K562 (cell line): ENCODE measurements around the gene EIPR1. TPM values are rescaled to one million over a fixed set of nuclear protein-coding genes. Genes with fewer than 3 reads are reported as not detected.

Experiments used
- ATAC-seq: fragments of 200-7000 bp; cut with Tn5 transposase; 3 replicates; pipeline ENCODE4 v1.9.1; 2020; ENCODE audit warnings: moderate library complexity
- BruUV-seq: library from RNA; stranded (reverse); fragments of 400-500 nt; replicated peaks from 2 replicates; lab custom pipeline; 2021; lab: Mats Ljungman, UMichigan
- CTCF ChIA-PET: fragments of 300-600 bp; formaldehyde crosslinking; extraction: SDS; loops from one replicate; lab custom pipeline; 2021; ENCODE audit warnings: low intra/inter-chr PET ratio; lab: Yijun Ruan, JAX
- POLR2A ChIA-PET: fragments of 300-600, 350-650 bp; sonication (Branson Sonifier 250); formaldehyde crosslinking; extraction: SDS; loops from one replicate; lab custom pipeline; 2021; ENCODE audit warnings: antibody characterized with exemption, inconsistent platforms; lab: Yijun Ruan, JAX
- DNase-seq, 4 experiments: peaks; one replicate each; pipeline versions ENCODE4 v3.0.0 to v3.0.0-alpha.2; 2011 to 2018; ENCODE audit warnings: low spot score in 3 of 4, mixed read lengths in 3 of 4; ENCODE audit errors: extremely low read depth in 1 of 4
- FAIRE-seq: peaks from 2 replicates; lab custom pipeline; 2011; peaks lifted over from hg19 to GRCh38; lab: Jason Lieb, UNC
- H2AFZ ChIP-seq: 2 replicates; pipeline ENCODE4 v1.6.0; 2011; ENCODE audit warnings: low read depth, low read length, control low read depth, inconsistent platforms
- H3K27ac ChIP-seq: fragments of 200-600 bp; 3 replicates; pipeline ENCODE4 v1.8.0; 2011; ENCODE audit warnings: low read depth, mild to moderate bottlenecking, control low read depth, inconsistent platforms, low read length, moderate library complexity, mixed read lengths; ENCODE audit errors: extremely low read depth
- H3K27me3 ChIP-seq, 2 experiments: fragments of 300-600 bp in 1 of 2; 2 replicates in 1 of 2; 3 replicates in 1 of 2; pipeline versions ENCODE4 v1.6.0 to v1.8.0; 2011; ENCODE audit warnings: inconsistent platforms in 2 of 2, low read length in 2 of 2, mild to moderate bottlenecking in 1 of 2, mixed read lengths in 1 of 2, moderate library complexity in 1 of 2; ENCODE audit not compliant: control insufficient read depth in 2 of 2, insufficient read depth in 2 of 2
- H3K36me3 ChIP-seq: fragments of 300-600 bp; 3 replicates; pipeline ENCODE4 v1.8.0; 2011; ENCODE audit warnings: mild to moderate bottlenecking, low read length, inconsistent platforms; ENCODE audit not compliant: control insufficient read depth, insufficient read depth
- H3K4me1 ChIP-seq, 2 experiments: fragments of 200-600 bp in 1 of 2; replicated peaks in 1 of 2; 2 replicates in 1 of 2; 3 replicates in 1 of 2; pipeline versions ENCODE4 v1.5.1 to v1.8.0; 2011; ENCODE audit warnings: inconsistent platforms in 2 of 2, low read length in 2 of 2, mild to moderate bottlenecking in 1 of 2, mixed read lengths in 1 of 2, moderate library complexity in 1 of 2; ENCODE audit not compliant: control insufficient read depth in 2 of 2, insufficient read depth in 2 of 2
- H3K4me2 ChIP-seq: 2 replicates; pipeline ENCODE4 v1.6.1; 2011; ENCODE audit warnings: low read length, control low read depth, inconsistent platforms, mixed read lengths; ENCODE audit not compliant: insufficient read depth
- H3K4me3 ChIP-seq: fragments of 200-600 bp; sonication (generic), shearing (Covaris generic); 2 replicates; pipeline ENCODE4 v1.5.1; 2016; ENCODE audit warnings: control low read depth, inconsistent platforms
- H3K79me2 ChIP-seq: fragments of 200-600 bp; 3 replicates; pipeline ENCODE4 v1.8.0; 2011; ENCODE audit warnings: low read length, inconsistent platforms; ENCODE audit not compliant: control insufficient read depth, insufficient read depth
- H3K9ac ChIP-seq, 2 experiments: 2 replicates each; pipeline versions ENCODE4 v1.6.0 to v1.6.1; 2011; ENCODE audit warnings: low read depth in 2 of 2, low read length in 2 of 2, control low read depth in 1 of 2, inconsistent platforms in 1 of 2, mild to moderate bottlenecking in 1 of 2, mixed read lengths in 1 of 2; ENCODE audit not compliant: insufficient read depth in 1 of 2
- H3K9me1 ChIP-seq: one replicate; pipeline ENCODE4 v1.6.0; 2011; ENCODE audit warnings: inconsistent platforms, mild to moderate bottlenecking, low read length, moderate library complexity; ENCODE audit not compliant: control insufficient read depth, insufficient read depth
- H3K9me3 ChIP-seq: replicated peaks from 2 replicates; pipeline ENCODE4 v1.5.1; 2011; ENCODE audit warnings: low read depth, low read length, inconsistent platforms; ENCODE audit not compliant: control insufficient read depth, insufficient read depth
- H4K20me1 ChIP-seq: replicated peaks from 2 replicates; pipeline ENCODE4 v1.6.1; 2011; ENCODE audit warnings: low read length, inconsistent platforms, mixed read lengths; ENCODE audit not compliant: control insufficient read depth, insufficient read depth
- ATF1 ChIP-seq, 2 experiments: fragments of 450-650 bp in 1 of 2; IDR thresholded peaks; 2 replicates each; pipeline ENCODE4 v1.6.1; 2016; ENCODE audit warnings: missing compliant biosample characterization in 1 of 2, missing genetic modification characterization in 1 of 2
- BRF1 ChIP-seq: IDR thresholded peaks from 3 replicates; pipeline ENCODE4 v1.6.1; 2011; ENCODE audit warnings: borderline replicate concordance, mild to moderate bottlenecking; ENCODE audit not compliant: insufficient read length; ENCODE audit errors: extremely low read depth
- FOXM1 ChIP-seq, 2 experiments: fragments of 450-650 bp in 1 of 2; sonication (generic) in 1 of 2; formaldehyde crosslinking in 1 of 2; IDR thresholded peaks; 2 replicates each; pipeline versions ENCODE4 v1.6.1 to v1.9.0; 2017 to 2022; ENCODE audit warnings: low read depth in 2 of 2, mild to moderate bottlenecking in 2 of 2, missing genetic modification reagents in 1 of 2, moderate library complexity in 1 of 2
- NRF1 ChIP-seq, 2 experiments: fragments of 450-650 bp; IDR thresholded peaks in 1 of 2; conservative IDR thresholded peaks in 1 of 2; 2 replicates each; pipeline ENCODE4 v1.6.1; 2014; ENCODE audit warnings: mild to moderate bottlenecking in 2 of 2
- ZNF263 ChIP-seq: sonication (generic); formaldehyde crosslinking; IDR thresholded peaks from 2 replicates; pipeline ENCODE4 v1.8.0; 2022; ENCODE audit warnings: mild to moderate bottlenecking, missing genetic modification reagents, borderline replicate concordance
- ZNF395 ChIP-seq: fragments of 200-800 bp; sonication (Bioruptor generic); IDR thresholded peaks from 2 replicates; pipeline ENCODE4 v1.6.1; 2017; ENCODE audit warnings: missing genetic modification characterization, missing compliant biosample characterization
- WGBS: fragments of 100-300 bp; shearing (Covaris generic); methylation state at CpG from one replicate; pipeline ENCODE4 v1.1.6; 2016; ENCODE audit warnings: low coverage, mixed read lengths; ENCODE audit not compliant: insufficient coverage; ENCODE audit errors: missing lambda C conversion rate; 5-methylcytosine and 5-hydroxymethylcytosine counted together
- in situ Hi-C: fragments of 300-500 bp; cut with MboI; formaldehyde crosslinking; loops from 4 replicates; pipeline ENCODE4 v1.15.0; 2018; ENCODE audit warnings: inconsistent platforms, mixed read lengths
- intact Hi-C: fragments of 100-400 bp; cut with micrococcal nuclease; formaldehyde crosslinking; loops from 2 replicates; pipeline ENCODE4 v1.14.2; 2022
- polyA plus RNA-seq, 8 experiments: library from polyadenylated mRNA; depleted of rRNA in 4 of 8; stranded (reverse) in 5 of 8; unstranded in 3 of 8; fragments of >200 nt; fragmentation: Nextera tagmentation in 2 of 8; fragmentation: Illumina TruSeq in 1 of 8; extraction: Ambion mirVana in 2 of 8; extraction: Trizol in 1 of 8; gene quantifications; 2 replicates each; pipeline versions ENCODE4 v1.2.1 to v1.2.3, GENCODE V29; 2011 to 2014; ENCODE audit warnings: inconsistent platforms in 1 of 8, missing spikeins in 1 of 8
- total RNA-seq, 7 experiments: library from RNA; depleted of rRNA in 6 of 7; stranded (reverse); fragments of >200 nt in 6 of 7; fragmentation: Illumina TruSeq in 2 of 7; extraction: Trizol in 2 of 7; gene quantifications; 2 replicates each; pipeline versions ENCODE4 v1.2.1 to v1.2.3, GENCODE V29; 2011 to 2021; ENCODE audit warnings: low replicate concordance in 1 of 7

EIPR1 gene
- total and polyA plus RNA-seq, 9 of the 15 experiments (the other 6 are each of a cell fraction or from before 2014, with no cell fraction given): 19.9 to 54.4 (median 35.9) TPM

- TF ChIP-seq ZNF263 (CRISPR knock-in tag): no peak
- TF ChIP-seq NRF1 (conservative IDR thresholded peaks at IDR 0.05 in 1 of 2, IDR thresholded peaks at IDR 0.05 in 1 of 2): no peak
- TF ChIP-seq BRF1: no peak
- no peak for TF ChIP-seq FOXM1 (IDR thresholded peaks at IDR 0.05; ENCODE audit: low read depth)
- no peak for TF ChIP-seq FOXM1 (CRISPR knock-in tag; IDR thresholded peaks at IDR 0.05; ENCODE audit: low read depth)
Measured at GRCh38 chr2:3216841-3217495, 160.7 kb downstream of the EIPR1 start (continued).

DNA sequence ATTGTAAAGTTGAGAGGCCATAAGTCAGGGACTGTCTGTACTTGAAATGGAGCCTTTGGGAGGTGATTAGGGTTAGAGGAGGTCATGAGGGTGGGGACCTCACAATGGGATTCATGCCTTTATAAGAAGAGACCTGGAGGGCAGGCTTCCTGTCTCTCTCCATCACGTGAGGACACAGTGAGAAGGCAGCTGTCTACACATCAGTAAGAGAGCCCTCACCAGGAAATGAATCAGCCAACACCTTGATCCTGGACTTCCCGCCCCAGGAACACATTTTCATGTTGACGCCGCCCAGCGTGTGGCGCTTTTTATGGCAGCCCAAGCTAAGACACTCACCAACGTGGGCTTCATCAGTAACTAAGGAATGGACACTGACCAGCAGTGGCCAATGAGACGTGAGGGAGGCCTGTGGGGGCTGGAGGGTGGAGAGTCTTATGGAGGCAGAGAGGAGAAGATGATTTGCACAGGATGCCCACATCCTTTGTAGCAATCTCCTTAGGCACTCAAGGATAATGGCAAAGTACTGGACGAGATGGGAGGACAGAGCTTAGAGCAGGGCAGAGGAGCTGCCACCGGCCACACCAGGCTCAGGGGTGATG is 162.7 kb downstream of the EIPR1 start:
- BruUV-seq: no TSS peak
- POLR2A ChIA-PET: no interaction called here

More for the DNA sequence above, 162.7 kb downstream of the EIPR1 start:
- Histone ChIP-seq H3K27me3 (no peaks in the 10 kb centered on the region), H4K20me1 (no peaks in the 10 kb centered on the region), H3K9ac (no peak overlapping the region), H3K4me2 (no peak overlapping the region), H3K9me1 (no peaks in the 10 kb centered on the region), H3K36me3 (peaks cover 14% of the 10 kb centered on the region; the same call in 1 of the 3 replicates), H3K4me3 (no peak overlapping the region), H3K79me2 (peaks cover 3% of the 10 kb centered on the region; the same call in 1 of the 3 replicates), H3K4me1 (no peaks in the 10 kb centered on the region), H2AFZ (no peak overlapping the region), H3K27ac (no peak overlapping the region), H3K9me3 (peaks cover 2% of the 10 kb centered on the region; the same call in 1 of the 2 replicates)
- CTCF ChIA-PET: no interaction called here
- DNase-seq (no peak), FAIRE-seq (no peak), ATAC-seq (no peak)
- 57% methylated on average over 5 of the region's 10 CpGs for WGBS
- no peak for TF ChIP-seq ZNF395 (CRISPR knock-in tag)
- TF ChIP-seq ATF1 (CRISPR knock-in tag; IDR thresholded peaks at IDR 0.05): no peak
- no peak for TF ChIP-seq ATF1 (tag; IDR thresholded peaks at IDR 0.05)
- in situ Hi-C loops (no loop called here), intact Hi-C loops (no loop called here)
